ENCODE measurements around the gene CLCF1.

The CLCF1 gene

DNA sequence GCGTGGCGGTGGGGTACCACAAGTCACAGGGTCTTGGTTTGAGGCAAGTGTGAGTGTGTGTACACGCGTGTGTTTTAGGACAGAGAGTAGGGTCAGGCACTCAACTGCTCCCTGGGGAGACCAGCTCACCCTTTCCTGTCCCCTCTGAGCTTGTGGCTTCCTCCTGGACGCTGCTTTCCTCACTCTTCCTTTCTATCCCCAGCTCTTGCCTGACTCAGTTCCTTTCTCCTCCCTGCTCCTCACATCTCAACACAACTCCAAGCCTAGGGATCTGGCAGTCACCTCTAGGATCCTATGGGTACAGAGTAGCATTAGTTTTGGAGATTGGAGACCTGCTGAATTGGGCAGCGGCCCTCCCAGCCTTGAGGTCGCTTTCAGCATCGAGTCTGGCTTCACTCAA is 4.1 kb downstream of the CLCF1 start:
- Histone ChIP-seq H3K9me3 (ENCODE audit: low read length) (no peaks in the 10 kb centered on the region), H3K4me1 (ENCODE audit: insufficient read depth, low read length) (peaks cover 82% of the 10 kb centered on the region), H3K36me3 (ENCODE audit: insufficient read depth, low read length) (no peaks in the 10 kb centered on the region), H3K27ac (ENCODE audit: low read depth, low read length) (peak overlapping the region; percentile 77), H3K27me3 (ENCODE audit: control insufficient read depth in 1 of 2, insufficient read depth in 2 of 2, low read length in 2 of 2) (no peaks in the 10 kb centered on the region), H3K4me3 (ENCODE audit: low read depth in 1 of 2, low read length in 2 of 2) (no peak overlapping the region), H3K9ac (ENCODE audit: low read length) (no peak overlapping the region)

DNA sequence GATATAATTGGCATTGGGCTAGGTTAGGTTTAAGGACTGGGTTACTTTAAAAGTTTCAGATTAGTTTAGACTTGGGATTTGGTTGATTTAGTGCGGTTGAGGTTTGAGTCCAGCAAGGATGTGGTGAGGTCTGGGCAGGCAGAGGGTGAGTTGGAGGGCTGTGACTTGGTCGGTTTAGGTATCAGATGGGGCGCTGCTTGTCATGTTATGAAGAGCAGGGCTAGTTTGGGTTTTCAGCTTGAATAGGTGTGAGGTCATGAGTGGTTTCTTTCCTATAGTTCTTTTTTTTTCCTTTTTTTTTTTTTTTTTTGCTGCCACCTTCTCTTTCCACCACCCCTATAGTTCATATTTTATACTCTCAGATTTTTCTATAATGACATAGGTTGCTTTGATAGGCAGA is 4.8 kb downstream of the CLCF1 start:
- H3K9ac ChIP-seq (ENCODE audit: low read length): no peak overlapping the region
- no peaks in the 10 kb centered on the region for H3K27me3 ChIP-seq (ENCODE audit: control insufficient read depth in 1 of 2, insufficient read depth in 2 of 2, low read length in 2 of 2)
- no peak overlapping the region for H3K4me3 ChIP-seq (ENCODE audit: low read depth in 1 of 2, low read length in 2 of 2)
- H3K27ac ChIP-seq (ENCODE audit: low read depth, low read length): peak overlapping the region; percentile 77
- H3K4me1 ChIP-seq (ENCODE audit: insufficient read depth, low read length): peaks cover 76% of the 10 kb centered on the region
- H3K36me3 ChIP-seq (ENCODE audit: insufficient read depth, low read length): no peaks in the 10 kb centered on the region
- H3K9me3 ChIP-seq (ENCODE audit: low read length): no peaks in the 10 kb centered on the region

DNA sequence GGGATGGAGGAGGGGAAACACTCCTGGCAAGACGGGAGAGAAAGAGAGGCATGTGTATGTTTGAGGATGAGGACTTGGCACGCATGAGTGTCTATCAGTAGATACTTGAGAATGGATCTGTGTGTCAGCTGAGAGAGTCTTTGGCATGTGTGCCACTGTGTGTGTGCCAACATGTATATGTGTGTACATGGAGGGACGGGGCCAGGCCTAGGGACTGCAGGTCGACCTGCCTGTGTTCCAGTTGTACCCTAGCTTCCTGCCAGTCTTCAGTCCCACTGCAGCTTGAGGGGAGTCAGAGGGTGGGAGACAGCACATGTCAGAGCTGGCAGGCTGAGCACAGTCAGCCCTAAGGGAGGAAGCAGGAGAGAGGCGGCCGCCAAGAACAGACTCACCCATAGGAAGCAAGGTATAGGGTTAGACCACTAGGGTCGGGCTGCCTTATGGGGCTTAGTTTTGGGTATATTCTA is 5.6 kb downstream of the CLCF1 start:
- H3K36me3 ChIP-seq (ENCODE audit: insufficient read depth, low read length): no peaks in the 10 kb centered on the region
- H3K27me3 ChIP-seq (ENCODE audit: control insufficient read depth in 1 of 2, insufficient read depth in 2 of 2, low read length in 2 of 2): no peaks in the 10 kb centered on the region
- H3K27ac ChIP-seq (ENCODE audit: low read depth, low read length): peak overlapping the region; percentile 77
- H3K4me1 ChIP-seq (ENCODE audit: insufficient read depth, low read length): peaks cover 74% of the 10 kb centered on the region
- no peaks in the 10 kb centered on the region for H3K9me3 ChIP-seq (ENCODE audit: low read length)
- no peak overlapping the region for H3K4me3 ChIP-seq (ENCODE audit: low read depth in 1 of 2, low read length in 2 of 2)
- H3K9ac ChIP-seq (ENCODE audit: low read length): no peak overlapping the region

DNA sequence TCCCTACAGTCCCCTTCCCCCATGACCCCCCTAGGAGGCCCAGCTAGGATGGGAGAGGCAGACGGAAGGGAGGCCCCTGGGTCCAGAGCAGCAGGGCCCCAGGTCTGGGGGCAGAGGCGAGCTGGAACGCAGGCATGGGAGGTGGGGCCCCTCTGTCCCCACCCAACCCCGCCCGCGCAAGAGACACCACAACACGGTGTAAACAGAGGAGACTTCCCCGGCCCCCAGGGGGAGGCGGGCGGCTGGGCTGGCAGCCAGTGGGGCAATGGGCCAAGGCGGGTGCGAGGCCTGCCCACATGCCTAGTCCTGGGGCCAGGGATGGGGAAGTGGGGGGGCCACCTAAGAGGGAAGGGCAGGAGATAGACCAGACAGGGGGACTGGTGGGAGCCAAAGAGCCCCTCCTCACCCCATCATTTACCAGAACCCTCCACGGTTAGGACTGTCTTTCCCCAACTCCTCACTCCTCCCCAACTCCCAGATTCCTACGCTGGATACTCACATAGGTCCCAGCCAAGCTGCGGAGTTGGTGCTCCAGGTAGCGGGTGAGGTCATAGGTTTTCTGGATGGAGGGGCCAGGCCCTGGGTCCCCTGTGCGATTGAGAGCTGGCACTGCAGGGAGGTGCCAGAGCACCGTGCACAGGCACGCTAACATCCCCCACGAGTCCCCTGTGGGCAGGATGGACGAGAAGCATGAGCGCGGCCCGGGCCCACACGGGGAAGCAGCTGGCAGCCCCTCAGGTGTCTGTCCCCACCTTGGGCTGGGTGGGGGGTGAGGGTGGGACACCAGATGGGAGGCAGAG is 6.2 kb downstream of the CLCF1 start:
- Histone ChIP-seq H3K9me3 (ENCODE audit: low read length) (no peaks in the 10 kb centered on the region), H3K36me3 (ENCODE audit: insufficient read depth, low read length) (no peaks in the 10 kb centered on the region), H3K4me3 (ENCODE audit: low read depth in 1 of 2, low read length in 2 of 2) (peak overlapping the region in 1 of 2 donors; percentile 27), H3K4me1 (ENCODE audit: insufficient read depth, low read length) (peaks cover 74% of the 10 kb centered on the region), H3K27ac (ENCODE audit: low read depth, low read length) (peak overlapping the region; percentile 77), H3K9ac (ENCODE audit: low read length) (no peak overlapping the region), H3K27me3 (ENCODE audit: control insufficient read depth in 1 of 2, insufficient read depth in 2 of 2, low read length in 2 of 2) (no peaks in the 10 kb centered on the region)

DNA sequence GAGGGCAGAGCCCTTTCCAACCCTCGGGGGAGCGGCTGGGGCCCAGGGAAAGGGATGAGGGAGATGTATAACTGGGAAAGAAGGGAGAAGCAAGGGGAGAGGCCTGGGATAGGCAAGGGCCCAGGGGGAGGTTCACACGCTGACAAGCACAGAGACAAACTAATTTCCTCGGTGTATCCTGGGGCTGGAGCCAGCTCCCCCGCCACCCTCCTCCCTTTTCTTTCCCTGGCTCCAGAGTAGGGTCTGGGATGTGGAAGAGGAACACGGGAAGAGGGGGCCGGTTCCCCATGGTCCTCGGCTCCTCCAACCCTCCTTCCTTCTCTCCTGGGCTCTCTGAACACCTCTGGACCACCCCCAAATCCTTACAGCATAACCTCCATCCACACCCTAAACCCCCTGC is 6.9 kb downstream of the CLCF1 start:
- Histone ChIP-seq H3K9me3 (ENCODE audit: low read length) (no peaks in the 10 kb centered on the region), H3K4me3 (ENCODE audit: low read depth in 1 of 2, low read length in 2 of 2) (peak overlapping the region in 1 of 2 donors; percentile 27), H3K4me1 (ENCODE audit: insufficient read depth, low read length) (peaks cover 68% of the 10 kb centered on the region), H3K9ac (ENCODE audit: low read length) (peak overlapping the region; percentile 27), H3K27ac (ENCODE audit: low read depth, low read length) (peak overlapping the region; percentile 89), H3K36me3 (ENCODE audit: insufficient read depth, low read length) (no peaks in the 10 kb centered on the region), H3K27me3 (ENCODE audit: control insufficient read depth in 1 of 2, insufficient read depth in 2 of 2, low read length in 2 of 2) (no peaks in the 10 kb centered on the region)

DNA sequence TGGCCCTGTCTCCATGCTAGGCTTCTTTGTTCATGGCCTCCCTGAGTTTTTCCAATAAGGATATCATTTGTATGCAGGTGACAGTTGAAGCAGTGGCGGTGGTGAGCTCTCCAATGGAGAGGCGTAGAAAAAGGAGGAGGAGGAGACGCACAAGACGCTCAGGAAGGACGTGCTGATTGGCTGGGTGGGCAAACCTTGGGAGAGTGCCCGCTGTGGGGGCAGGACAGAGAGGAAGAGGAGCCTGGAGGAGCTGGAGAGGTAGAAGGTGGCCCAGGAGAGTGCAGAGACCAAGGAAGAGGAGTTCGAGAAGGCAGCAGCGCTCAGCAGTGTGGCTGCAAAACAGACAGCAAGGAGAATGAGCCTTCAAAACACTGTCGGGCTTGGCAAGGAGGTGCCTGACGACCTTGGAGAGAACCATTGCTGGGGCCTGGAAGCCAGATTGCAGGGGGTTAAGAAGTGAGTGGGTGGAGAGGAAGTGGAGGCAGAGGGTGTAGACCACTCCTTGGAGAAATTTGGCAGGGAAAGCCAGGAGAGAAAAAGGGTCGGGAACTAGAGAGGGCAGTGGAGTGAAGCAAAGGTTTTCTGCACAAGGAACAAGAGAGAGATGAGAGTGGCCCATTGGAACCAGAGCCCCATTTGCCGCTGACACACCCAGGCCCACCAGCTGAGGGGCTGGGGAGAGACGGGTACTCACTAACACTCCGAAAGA is 7.5 kb downstream of the CLCF1 start:
- H3K9me3 ChIP-seq (ENCODE audit: low read length): no peaks in the 10 kb centered on the region
- no peaks in the 10 kb centered on the region for H3K27me3 ChIP-seq (ENCODE audit: control insufficient read depth in 1 of 2, insufficient read depth in 2 of 2, low read length in 2 of 2)
- peak overlapping the region; percentile 27 for H3K9ac ChIP-seq (ENCODE audit: low read length)
- peak overlapping the region in 1 of 2 donors; percentile 27 for H3K4me3 ChIP-seq (ENCODE audit: low read depth in 1 of 2, low read length in 2 of 2)
- no peaks in the 10 kb centered on the region for H3K36me3 ChIP-seq (ENCODE audit: insufficient read depth, low read length)
- peaks cover 61% of the 10 kb centered on the region for H3K4me1 ChIP-seq (ENCODE audit: insufficient read depth, low read length)
- peak overlapping the region; percentile 89 for H3K27ac ChIP-seq (ENCODE audit: low read depth, low read length)

DNA sequence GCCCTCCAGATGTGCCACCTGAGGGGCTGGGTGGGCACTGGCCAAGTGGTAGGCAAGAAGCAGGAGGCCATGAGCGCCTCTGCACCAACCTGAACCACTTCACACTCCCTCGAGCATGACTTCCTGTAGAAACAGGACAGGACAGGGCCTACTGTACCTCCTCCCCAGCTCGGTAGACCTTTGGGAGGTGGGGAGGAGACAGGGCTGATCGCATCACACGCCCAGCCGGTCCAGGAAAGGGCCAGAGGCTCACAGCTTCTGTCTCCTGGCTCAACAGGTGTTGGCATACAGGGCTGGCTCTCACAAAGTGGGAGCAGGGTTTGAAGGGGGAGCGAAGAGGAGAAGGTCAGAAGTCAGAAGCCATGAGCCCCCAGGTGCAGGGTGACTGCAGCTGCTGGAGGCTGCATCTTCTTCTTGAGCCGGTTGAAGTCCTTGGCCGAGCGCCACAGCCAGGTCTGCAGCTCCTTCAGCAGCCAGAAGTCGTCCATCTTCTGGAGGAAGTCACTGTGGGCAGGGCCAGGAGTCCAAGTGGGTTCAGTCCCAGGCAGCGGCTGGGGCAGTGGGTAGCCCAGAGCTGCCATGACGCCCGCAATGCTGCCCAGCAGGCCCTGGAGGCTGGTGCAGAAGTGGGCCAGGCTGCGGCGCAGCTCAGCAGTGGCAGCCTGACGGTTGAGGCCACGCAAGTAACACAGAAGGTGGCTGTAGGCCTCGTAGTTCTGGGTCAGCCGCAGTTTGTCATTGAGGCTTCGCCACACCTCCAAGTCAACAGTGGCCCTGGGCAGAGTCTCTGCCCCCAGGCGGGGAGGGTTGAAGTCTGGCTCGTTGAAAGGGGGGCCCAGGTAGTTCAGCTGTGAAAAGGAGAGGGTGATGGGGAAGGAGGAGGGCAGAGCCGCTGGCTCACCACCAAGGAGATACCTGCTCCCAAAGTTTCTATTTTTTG is 8.3 kb downstream of the CLCF1 start:
- no peak overlapping the region for H3K9ac ChIP-seq (ENCODE audit: low read length)
- H3K27ac ChIP-seq (ENCODE audit: low read depth, low read length): peak overlapping the region; percentile 89
- no peaks in the 10 kb centered on the region for H3K27me3 ChIP-seq (ENCODE audit: control insufficient read depth in 1 of 2, insufficient read depth in 2 of 2, low read length in 2 of 2)
- no peaks in the 10 kb centered on the region for H3K9me3 ChIP-seq (ENCODE audit: low read length)
- peaks cover 54% of the 10 kb centered on the region for H3K4me1 ChIP-seq (ENCODE audit: insufficient read depth, low read length)
- peak overlapping the region in 1 of 2 donors; percentile 27 for H3K4me3 ChIP-seq (ENCODE audit: low read depth in 1 of 2, low read length in 2 of 2)
- no peaks in the 10 kb centered on the region for H3K36me3 ChIP-seq (ENCODE audit: insufficient read depth, low read length)

DNA sequence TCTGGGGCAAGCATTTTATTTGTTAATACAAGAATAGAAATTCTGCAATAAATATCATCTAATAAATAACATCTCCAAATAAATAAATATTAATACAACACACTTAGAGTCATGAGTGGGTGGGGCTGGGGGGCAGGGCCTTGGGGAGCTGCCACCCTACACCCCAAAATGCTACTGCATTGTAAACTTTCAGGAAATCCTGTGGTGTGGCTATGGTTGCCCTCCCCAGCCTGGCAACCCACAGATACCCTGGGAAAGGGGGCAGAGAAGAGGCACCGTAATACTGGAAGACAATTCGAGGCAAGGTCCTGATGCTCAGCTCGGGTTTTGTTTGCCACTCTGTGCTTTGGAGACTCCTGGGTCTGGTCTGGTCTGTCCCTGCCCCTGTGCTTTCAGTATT is 9.2 kb downstream of the CLCF1 start:
- H3K27ac ChIP-seq (ENCODE audit: low read depth, low read length): no peak overlapping the region
- H3K27me3 ChIP-seq (ENCODE audit: control insufficient read depth in 1 of 2, insufficient read depth in 2 of 2, low read length in 2 of 2): no peaks in the 10 kb centered on the region
- H3K9ac ChIP-seq (ENCODE audit: low read length): no peak overlapping the region
- no peaks in the 10 kb centered on the region for H3K9me3 ChIP-seq (ENCODE audit: low read length)
- H3K4me1 ChIP-seq (ENCODE audit: insufficient read depth, low read length): peaks cover 45% of the 10 kb centered on the region
- H3K4me3 ChIP-seq (ENCODE audit: low read depth in 1 of 2, low read length in 2 of 2): no peak overlapping the region
- no peaks in the 10 kb centered on the region for H3K36me3 ChIP-seq (ENCODE audit: insufficient read depth, low read length)

DNA sequence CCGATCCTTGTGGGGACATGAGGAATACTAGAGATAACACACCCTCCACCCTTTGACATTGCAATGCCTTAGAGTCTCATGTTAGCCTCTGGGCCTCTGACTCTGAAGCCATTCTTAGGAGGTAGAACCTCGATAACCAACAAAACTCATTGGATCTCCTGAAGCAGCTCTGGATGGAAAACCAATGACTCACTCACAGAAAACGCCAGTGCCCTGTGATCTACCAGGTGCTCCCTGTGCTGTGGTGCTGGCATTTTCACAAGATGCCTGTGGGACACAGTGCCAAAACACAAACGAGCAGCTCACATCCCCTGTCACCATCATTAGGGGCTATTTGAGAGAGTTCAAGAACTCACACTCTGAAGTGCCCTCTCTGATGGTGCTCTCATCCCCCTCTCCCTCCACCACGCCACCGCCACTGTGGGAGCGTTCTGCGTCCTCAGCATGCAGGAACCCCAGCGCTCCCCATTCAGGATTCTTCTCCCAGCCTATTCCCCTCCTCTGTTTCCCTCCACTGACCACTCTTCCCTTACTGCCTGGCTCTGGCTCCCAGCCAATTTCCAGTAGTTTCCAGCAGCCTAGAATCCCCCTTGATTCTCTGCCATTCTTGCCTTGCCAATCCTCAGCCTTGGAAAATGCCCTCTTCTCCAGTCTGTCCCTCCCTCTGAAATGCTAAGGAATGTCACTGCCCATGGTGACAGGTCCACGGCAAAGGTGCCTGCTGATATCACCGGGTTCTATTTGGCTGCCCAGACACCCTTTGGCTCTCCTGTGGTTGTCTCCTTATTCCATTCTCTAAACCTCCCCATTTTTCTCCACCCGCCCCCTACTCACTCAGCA is 15.3 kb downstream of the CLCF1 start:
- Histone ChIP-seq H3K27me3 (ENCODE audit: control insufficient read depth in 1 of 2, insufficient read depth in 2 of 2, low read length in 2 of 2) (no peaks in the 10 kb centered on the region), H3K4me1 (ENCODE audit: insufficient read depth, low read length) (peaks cover 44% of the 10 kb centered on the region), H3K36me3 (ENCODE audit: insufficient read depth, low read length) (no peaks in the 10 kb centered on the region), H3K9me3 (ENCODE audit: low read length) (no peaks in the 10 kb centered on the region), H3K4me3 (ENCODE audit: low read depth in 1 of 2, low read length in 2 of 2) (no peak overlapping the region), H3K9ac (ENCODE audit: low read length) (no peak overlapping the region), H3K27ac (ENCODE audit: low read depth, low read length) (no peak overlapping the region)

DNA sequence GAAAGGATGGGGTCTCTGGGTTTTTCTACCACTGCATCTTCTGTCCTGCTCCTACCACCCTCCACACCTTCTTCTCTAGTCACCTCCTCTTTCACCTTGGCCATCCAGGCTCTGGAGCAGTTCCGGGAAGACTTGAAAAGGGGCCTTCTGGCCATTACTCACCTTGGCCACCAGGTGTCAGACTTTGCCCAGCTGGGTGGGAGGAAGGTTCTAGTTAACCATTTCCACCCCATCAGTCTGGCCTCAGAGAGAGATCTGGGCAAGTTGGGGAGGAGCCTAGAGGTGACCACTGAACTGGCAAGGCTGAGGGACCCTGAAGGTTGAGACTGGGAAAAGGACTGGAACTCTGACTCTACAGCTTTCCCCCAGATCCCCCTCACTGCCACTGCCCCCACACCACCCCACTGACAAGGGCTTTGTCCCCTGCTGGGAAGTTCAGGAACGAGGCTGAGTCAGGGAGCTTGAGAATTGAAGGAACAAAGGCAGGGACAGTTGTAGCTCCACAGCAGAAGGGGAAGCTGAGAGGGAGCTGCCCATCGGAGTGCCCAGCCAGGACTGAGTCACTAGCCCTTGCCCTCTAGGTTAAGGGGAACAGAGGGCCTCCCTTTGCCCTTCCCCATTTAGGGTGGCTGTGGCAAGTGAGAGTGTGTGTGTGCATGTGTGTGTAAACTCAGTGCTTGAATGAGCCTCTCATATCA is 16.4 kb downstream of the CLCF1 start:
- Histone ChIP-seq H3K27ac (ENCODE audit: low read depth, low read length) (no peak overlapping the region), H3K4me1 (ENCODE audit: insufficient read depth, low read length) (peaks cover 52% of the 10 kb centered on the region), H3K9ac (ENCODE audit: low read length) (peak overlapping the region; percentile 12), H3K4me3 (ENCODE audit: low read depth in 1 of 2, low read length in 2 of 2) (no peak overlapping the region), H3K27me3 (ENCODE audit: control insufficient read depth in 1 of 2, insufficient read depth in 2 of 2, low read length in 2 of 2) (no peaks in the 10 kb centered on the region), H3K36me3 (ENCODE audit: insufficient read depth, low read length) (no peaks in the 10 kb centered on the region), H3K9me3 (ENCODE audit: low read length) (no peaks in the 10 kb centered on the region)

Data from muscle layer of colon (tissue), 2 donors.